Astrocyte of the spinal cord (primary cell): Measurements from ENCODE around the gene BYSL.

Experiments used
- DNase-seq: peaks from one replicate; pipeline ENCODE4 v3.0.0; 2011; ENCODE audit warnings: low read depth, low spot score
- H3K4me3 ChIP-seq: 2 replicates; pipeline ENCODE4 v1.5.1; 2011; ENCODE audit warnings: low read depth, mild to moderate bottlenecking, low read length, moderate library complexity
- CTCF ChIP-seq: IDR thresholded peaks from 2 replicates; pipeline ENCODE4 v1.5.1; 2012; ENCODE audit warnings: low read depth, mild to moderate bottlenecking, low read length, inconsistent platforms
- in situ Hi-C: cut with HindIII; loops from 2 replicates; pipeline ENCODE4 v1.10.0; 2017; ENCODE audit warnings: low sequenced_read_pairs

Gene BYSL

GRCh38 chr6:41937472-41937860 is 16.2 kb downstream of the BYSL start:
- H3K4me3 ChIP-seq: no peak overlapping the region
- no peak for TF ChIP-seq CTCF
- DNase-seq: no peak
- in situ Hi-C loops: no loop called here

- in situ Hi-C loops: no loop called here
- no peak for DNase-seq
- TF ChIP-seq CTCF: no peak
- no peak overlapping the region for H3K4me3 ChIP-seq
Measured at GRCh38 chr6:41937861-41938574, 16.7 kb downstream of the BYSL start.

- H3K4me3 ChIP-seq: no peak overlapping the region
- no peak for TF ChIP-seq CTCF
- in situ Hi-C loops: no loop called here
- no peak for DNase-seq
Measured at GRCh38 chr6:41938590-41939175, 17.4 kb downstream of the BYSL start.

- in situ Hi-C loops: no loop called here
- DNase-seq: peak; percentile 30
- TF ChIP-seq CTCF: no peak
- H3K4me3 ChIP-seq: no peak overlapping the region
Measured at GRCh38 chr6:41939176-41939847, 18.0 kb downstream of the BYSL start.

- peak overlapping the region; percentile 90 for H3K4me3 ChIP-seq
- TF ChIP-seq CTCF: no peak
- in situ Hi-C loops: no loop called here
- DNase-seq: peak; percentile 11
Measured at GRCh38 chr6:41939848-41940758, 18.8 kb downstream of the BYSL start.

GRCh38 chr6:41940759-41941279 is 19.5 kb downstream of the BYSL start:
- no peak for TF ChIP-seq CTCF
- DNase-seq: peak; percentile 25
- in situ Hi-C loops: no loop called here
- H3K4me3 ChIP-seq: peak overlapping the region; percentile 90
